Activated CD4-positive, CD25-positive, alpha-beta regulatory T cell treated with anti-CD3 and anti-CD28 coated beads, Interleukin-2, amount 50 U/mL, for 16 hours (primary cell): ENCODE measurements around the gene SAMD8.

Experiments used
- DNase-seq: peaks from one replicate; pipeline ENCODE4 v3.0.0-alpha.2; 2020; ENCODE audit warnings: low read depth, low spot score

Gene SAMD8

GRCh38 chr10:75111365-75111906 is at the start of gene SAMD8:
Gene SAMD8 (plus strand): TSS chr10:75111656. CDS start chr10:75150529, 38,873 bp downstream.
- peak; percentile 92 for DNase-seq

DNA sequence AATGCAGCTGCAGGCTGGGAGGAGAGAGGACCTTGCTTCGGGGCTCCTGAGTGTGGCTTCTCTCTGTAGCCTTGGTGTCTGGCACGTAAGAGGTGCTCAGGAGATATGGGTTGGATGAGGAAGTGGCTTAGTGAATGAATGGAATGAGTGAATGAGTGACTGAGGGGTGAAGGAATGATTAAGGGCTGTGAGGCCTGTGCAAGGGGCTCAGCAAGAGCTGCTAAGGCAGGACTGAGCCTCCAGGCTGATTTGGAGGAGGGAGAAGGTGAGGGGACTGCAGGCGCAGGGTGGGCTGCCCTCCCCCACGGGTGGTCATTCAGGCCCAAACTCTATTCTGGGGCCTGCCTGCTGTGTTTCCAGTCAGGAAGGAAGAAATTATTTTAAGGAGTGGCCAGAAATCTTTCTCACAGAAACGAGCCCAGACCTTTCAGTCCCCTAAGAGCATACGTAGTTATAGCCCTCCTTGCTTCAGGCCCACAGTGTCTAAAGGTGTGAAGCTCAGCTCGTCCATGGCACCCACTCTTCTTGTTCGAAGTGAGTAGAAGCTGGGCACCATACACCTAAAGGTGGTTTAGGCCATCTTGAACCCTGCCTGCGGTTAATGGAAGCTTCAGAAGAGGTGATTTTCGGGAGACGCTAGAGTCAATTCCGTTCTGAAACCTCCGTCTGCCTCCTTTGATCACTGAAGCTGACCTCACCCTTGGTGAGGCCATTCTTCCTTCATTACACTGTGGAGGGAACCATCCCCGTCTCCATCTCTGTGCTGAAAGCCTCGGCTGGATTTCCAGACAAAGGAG is 49.5 kb upstream of the SAMD8 start:
- DNase-seq = no peak

- DNase-seq = no peak
Observed at GRCh38 chr10:75062506-75063299, 48.8 kb upstream of the SAMD8 start.

- no peak for DNase-seq
Observed at GRCh38 chr10:75063461-75064230, 47.8 kb upstream of the SAMD8 start.

DNA sequence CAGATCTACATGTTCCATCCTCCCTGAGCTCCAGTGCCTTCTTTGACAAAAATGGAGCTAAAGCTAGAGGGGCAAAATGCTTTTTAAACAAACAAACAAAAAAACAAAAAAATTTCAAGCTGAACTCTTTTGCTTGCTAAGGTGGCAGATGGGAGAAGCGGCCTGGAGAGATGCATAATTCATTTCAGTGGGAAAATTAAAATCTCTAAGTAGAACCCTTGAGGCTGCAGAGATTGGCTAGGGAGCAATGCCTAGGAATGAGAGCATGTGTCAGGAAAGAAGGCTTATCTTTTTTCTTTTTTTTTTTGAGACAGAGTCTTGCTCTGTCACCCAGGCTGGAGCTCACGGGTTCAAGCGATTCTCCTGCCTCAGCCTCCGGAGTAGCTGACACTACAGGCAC is 46.4 kb upstream of the SAMD8 start:
- DNase-seq = no peak

GRCh38 chr10:75066271-75066670 is 45.2 kb upstream of the SAMD8 start:
- no peak for DNase-seq

DNA sequence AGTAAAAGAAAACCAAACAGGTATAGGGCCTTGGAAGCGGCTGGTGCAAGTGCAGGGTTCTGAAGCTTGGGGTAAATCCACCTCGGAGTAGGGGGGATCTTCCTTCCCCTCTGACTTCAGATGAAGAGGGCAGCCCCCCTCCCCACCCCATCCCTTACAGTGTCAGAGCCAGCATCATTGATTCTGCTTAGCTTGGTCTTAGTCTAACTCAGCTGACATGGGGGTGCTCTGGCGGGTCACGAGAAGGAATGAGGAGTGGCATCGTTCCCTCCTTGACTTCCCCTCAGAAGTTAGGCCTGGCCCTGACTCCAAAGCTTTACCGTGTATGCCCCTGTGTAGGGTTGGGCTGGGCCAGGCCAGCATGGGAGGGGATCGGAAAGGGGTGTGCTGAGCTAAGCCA is 44.2 kb upstream of the SAMD8 start:
- no peak for DNase-seq

GRCh38 chr10:75068523-75068922 is 42.9 kb upstream of the SAMD8 start:
- no peak for DNase-seq

DNA sequence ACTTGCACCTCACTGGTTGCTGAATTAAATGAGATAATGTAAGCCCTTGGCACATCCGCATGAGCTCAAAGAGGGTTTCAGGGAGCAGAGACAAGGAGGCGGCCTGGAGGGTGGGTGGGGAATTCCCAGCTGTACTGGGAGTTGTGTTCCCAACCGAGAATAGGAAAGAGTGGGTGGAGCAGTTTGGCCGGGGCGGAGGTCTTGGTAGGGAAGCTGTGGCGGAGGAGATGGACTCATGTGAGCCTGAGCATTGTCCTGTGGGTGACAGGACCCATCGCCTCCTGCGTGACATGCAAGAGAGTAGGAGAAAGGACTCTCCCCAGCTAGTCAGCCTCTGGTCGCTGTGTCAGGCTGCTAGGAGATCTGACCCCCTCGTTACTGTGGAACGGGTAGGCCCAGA is 41.0 kb upstream of the SAMD8 start:
- DNase-seq = no peak

GRCh38 chr10:75070961-75071428 is 40.5 kb upstream of the SAMD8 start:
- DNase-seq = no peak

- no peak for DNase-seq
Observed at GRCh38 chr10:75071756-75072155, 39.7 kb upstream of the SAMD8 start.

GRCh38 chr10:75072727-75073126 is 38.7 kb upstream of the SAMD8 start:
- DNase-seq = no peak

DNA sequence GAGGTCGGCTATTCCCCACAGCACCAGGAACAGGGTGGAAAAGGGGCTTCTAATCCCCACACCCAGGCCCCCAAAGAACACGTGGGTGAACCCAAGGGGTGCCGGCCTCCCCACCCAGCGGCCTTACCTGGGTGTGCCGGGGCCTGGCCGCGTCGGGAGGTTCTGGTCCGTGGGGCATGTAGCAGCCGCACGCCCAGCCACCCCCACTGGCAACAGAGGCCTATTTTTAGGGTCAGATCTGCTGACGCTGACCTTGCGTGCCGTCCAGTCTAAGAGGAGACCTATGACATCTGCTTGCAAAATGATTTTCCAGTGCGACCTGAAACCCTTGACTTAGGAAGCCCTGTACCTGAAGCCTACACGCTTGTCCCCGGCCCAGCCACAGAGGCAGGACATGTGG is 38.0 kb upstream of the SAMD8 start:
- no peak for DNase-seq

- no peak for DNase-seq
Observed at GRCh38 chr10:75074711-75075445, 36.6 kb upstream of the SAMD8 start.

DNA sequence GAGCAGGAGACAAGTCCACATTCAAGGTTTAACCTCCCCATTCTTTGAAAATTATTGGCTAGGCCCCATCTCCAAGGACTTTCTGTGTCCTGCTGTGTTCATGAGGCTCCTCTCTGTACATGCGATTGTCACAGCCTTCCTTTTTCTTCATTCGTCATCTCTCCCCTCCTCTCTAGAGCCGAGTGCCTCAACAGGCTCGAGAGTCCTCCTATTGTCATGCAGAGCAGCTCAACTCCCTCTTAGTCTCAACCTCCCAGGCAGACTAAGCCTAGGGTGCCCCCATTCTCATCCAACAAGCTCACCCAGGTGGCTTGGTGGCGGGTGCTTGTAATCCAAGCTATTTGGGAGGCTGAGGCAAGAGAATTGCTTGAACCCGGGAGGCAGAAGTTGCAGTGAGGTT is 35.1 kb upstream of the SAMD8 start:
- DNase-seq = no peak

- DNase-seq = no peak
Observed at GRCh38 chr10:75079436-75080083, 31.9 kb upstream of the SAMD8 start.

- DNase-seq = no peak
Observed at GRCh38 chr10:75080554-75080953, 30.9 kb upstream of the SAMD8 start.

DNA sequence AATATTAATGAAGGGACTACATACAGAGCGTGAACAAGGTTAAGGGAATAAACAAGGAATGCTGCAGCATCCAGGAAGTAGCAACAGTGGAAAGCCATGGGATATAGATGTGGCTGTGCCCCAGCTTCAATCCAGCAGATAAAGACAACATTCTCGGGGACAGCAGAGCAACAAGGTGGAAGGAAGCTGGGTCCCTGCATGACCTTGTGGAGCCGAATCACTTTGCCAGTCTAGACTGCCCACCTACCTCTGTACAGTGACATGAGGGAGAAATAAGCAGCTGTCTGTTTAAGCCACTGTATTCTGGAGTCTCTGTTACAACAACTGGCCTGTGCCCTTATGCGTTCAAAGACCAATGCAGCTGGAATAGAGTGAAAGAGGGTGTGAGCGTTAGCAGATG is 30.1 kb upstream of the SAMD8 start:
- DNase-seq = no peak

- DNase-seq = no peak
Observed at GRCh38 chr10:75083972-75084833, 27.3 kb upstream of the SAMD8 start.
